ENCODE results near the gene GALM.

Gene GALM

DNA sequence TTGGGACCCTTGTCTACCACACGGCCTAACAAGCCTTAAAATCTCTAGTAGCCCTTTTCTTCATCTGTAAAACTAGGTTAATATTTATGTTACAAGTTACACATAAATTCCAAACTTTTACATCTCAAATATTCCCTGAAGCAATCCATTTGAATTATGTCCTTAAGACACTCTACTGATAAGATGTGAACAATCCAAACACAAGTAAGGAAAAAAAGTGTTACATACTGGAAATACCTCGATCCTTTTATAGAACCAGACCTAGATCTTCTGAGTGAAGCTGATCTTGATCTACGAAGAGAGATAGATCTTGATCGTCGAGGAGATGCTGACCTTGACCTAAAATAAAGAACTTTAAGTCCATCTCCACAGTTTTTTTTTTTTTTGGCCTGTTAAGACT, 81.9 kb downstream of the GALM start:
- H3K4me3 Mint-ChIP-seq: peak overlapping the region; percentile 66 to 81 (median 77)
- peaks cover 47% of the 10 kb centered on the region for H3K4me1 Mint-ChIP-seq

DNA sequence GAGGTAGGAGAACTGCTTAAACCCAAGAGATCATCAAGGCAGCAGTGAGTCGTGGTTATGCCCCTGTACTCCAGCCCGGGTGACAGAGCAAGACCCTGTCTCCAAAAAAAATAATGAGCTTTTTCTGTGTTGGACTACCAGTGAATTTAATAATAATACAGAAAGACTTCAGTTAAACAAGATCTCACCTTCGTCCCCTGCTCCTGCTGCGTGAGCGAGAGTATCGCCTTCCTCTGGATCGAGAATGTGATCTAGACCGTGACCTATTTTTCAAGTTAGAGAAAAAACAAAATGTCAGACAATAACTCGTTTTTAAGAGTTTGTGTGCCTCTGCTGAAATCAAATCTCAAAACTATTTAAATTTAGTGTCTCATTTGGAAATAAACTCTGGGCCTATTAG, 82.5 kb downstream of the GALM start:
- peak overlapping the region in 2 of 3 experiments; percentile 28 to 42 for H3K27ac Mint-ChIP-seq
- peak overlapping the region; percentile 66 to 81 (median 77) for H3K4me3 Mint-ChIP-seq
- no peak for TF ChIP-seq CTCF (IDR thresholded peaks at IDR 0.05; ENCODE audit: unreplicated experiment in 3 of 3)
- H3K9me3 Mint-ChIP-seq: no peaks in the 10 kb centered on the region
- no peaks in the 10 kb centered on the region for H3K27me3 Mint-ChIP-seq (ENCODE audit: low read depth)
- peaks cover 47% of the 10 kb centered on the region for H3K4me1 Mint-ChIP-seq
- H3K36me3 Mint-ChIP-seq (ENCODE audit: low read depth): peaks cover 73% of the 10 kb centered on the region

More for the DNA sequence above, 81.9 kb downstream of the GALM start:
- H3K27me3 Mint-ChIP-seq (ENCODE audit: low read depth): no peaks in the 10 kb centered on the region
- no peaks in the 10 kb centered on the region for H3K9me3 Mint-ChIP-seq
- H3K27ac Mint-ChIP-seq: peak overlapping the region; percentile 4 to 45 (median 42)
- no peak for TF ChIP-seq CTCF (IDR thresholded peaks at IDR 0.05; ENCODE audit: unreplicated experiment in 3 of 3)
- H3K36me3 Mint-ChIP-seq (ENCODE audit: low read depth): peaks cover 75% of the 10 kb centered on the region

- Mint-ChIP-seq H3K4me1 (peaks cover 47% of the 10 kb centered on the region), H3K27ac (peak overlapping the region; percentile 96 to 99 (median 98)), H3K27me3 (ENCODE audit: low read depth) (no peaks in the 10 kb centered on the region), H3K4me3 (peak overlapping the region; percentile 98), H3K36me3 (ENCODE audit: low read depth) (peaks cover 65% of the 10 kb centered on the region), H3K9me3 (no peaks in the 10 kb centered on the region)
- no peak for TF ChIP-seq CTCF (IDR thresholded peaks at IDR 0.05; ENCODE audit: unreplicated experiment in 3 of 3)
Measured at GRCh38 chr2:38748943-38749804, 83.3 kb downstream of the GALM start.

GRCh38 chr2:38750011-38750890, 84.3 kb downstream of the GALM start:
- no peaks in the 10 kb centered on the region for H3K9me3 Mint-ChIP-seq

More at GRCh38 chr2:38750011-38750890, 84.3 kb downstream of the GALM start:
- Mint-ChIP-seq H3K4me1 (peaks cover 47% of the 10 kb centered on the region), H3K36me3 (ENCODE audit: low read depth) (peaks cover 55% of the 10 kb centered on the region), H3K27ac (peak overlapping the region; percentile 96 to 99 (median 98)), H3K27me3 (ENCODE audit: low read depth) (no peaks in the 10 kb centered on the region), H3K4me3 (peak overlapping the region; percentile 98)
- TF ChIP-seq CTCF (IDR thresholded peaks at IDR 0.05; ENCODE audit: unreplicated experiment in 3 of 3): no peak

Data from nephron (organoid).